ENCODE data around the gene ANAPC13.

The ANAPC13 gene, protein sequence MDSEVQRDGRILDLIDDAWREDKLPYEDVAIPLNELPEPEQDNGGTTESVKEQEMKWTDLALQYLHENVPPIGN

DNA sequence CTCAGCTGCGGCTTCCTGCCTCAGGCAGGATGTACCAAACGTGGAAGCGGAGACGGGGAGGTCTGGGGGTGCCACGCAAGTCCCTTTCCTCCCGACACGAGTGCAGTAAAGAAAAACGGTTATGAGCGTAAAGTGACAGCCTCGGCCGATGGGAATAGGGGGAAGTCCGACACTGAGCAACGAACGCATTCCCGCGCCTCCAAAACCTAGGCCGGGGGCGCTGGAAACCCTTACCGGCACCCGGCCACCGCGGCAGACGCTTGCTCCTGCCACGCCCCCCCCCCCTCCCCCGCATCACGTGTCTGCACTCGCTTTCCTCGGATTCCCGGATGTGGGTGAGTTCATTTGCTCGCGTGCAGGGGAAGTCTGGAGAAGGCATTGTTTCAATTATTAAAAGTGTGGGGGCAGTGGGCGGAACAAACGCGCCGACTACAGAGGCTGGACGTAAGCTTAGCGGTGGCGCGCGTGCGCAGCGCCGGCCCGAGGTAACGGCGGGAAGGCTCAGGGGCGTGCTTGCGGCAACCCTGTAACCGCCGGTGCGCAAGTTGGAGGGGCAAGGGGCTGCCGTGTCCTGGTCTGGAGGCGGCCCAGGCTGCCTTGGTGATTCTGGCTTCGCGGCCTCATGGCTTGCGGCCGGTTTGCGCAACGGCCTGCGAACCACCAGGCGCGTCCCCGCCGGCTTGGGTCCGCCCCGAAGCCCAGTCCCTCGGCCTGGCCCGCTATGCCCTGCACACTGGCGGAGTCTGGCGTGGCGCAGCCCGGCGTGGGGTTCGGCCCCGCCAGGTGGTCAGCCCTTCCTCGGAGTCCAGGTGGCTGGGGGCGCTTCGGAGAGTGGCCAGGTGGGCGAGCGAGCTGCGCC is at the start of gene ANAPC13, which contains the start of gene CEP63:
ANAPC13 (minus strand) TSS at position 268 of the 859 bp plus-strand sequence. CDS start 3,081 bp downstream, outside the sequence.
CEP63 (plus strand) TSS at position 340 of the 859 bp plus-strand sequence. CDS start 9,264 bp downstream, outside the sequence.
- H3K27ac ChIP-seq (ENCODE audit: low read length): peak within 1 kb of the TSS; percentile 97
- H3K9ac ChIP-seq (ENCODE audit: low read length in 2 of 2): peak within 1 kb of the TSS; percentile 91 to 99
- peaks cover 24% of the 10 kb centered on the region for H3K4me1 ChIP-seq (ENCODE audit: control insufficient read depth, insufficient read depth, low read length)
- H3K27me3 ChIP-seq (ENCODE audit: control insufficient read depth in 1 of 2, insufficient read depth in 2 of 2, low read length in 2 of 2): no peaks in the 10 kb centered on the region
- H3K4me3 ChIP-seq (ENCODE audit: low read length in 2 of 2): peak within 1 kb of the TSS; percentile 87 to 98
- H3K9me3 ChIP-seq (ENCODE audit: control insufficient read depth in 2 of 2, low read length in 2 of 2): no peaks in the 10 kb centered on the region
- H3K36me3 ChIP-seq (ENCODE audit: control insufficient read depth in 2 of 2, insufficient read depth in 2 of 2, low read length in 2 of 2): peaks cover 0 to 13% of the 10 kb centered on the region in 2 donors

DNA sequence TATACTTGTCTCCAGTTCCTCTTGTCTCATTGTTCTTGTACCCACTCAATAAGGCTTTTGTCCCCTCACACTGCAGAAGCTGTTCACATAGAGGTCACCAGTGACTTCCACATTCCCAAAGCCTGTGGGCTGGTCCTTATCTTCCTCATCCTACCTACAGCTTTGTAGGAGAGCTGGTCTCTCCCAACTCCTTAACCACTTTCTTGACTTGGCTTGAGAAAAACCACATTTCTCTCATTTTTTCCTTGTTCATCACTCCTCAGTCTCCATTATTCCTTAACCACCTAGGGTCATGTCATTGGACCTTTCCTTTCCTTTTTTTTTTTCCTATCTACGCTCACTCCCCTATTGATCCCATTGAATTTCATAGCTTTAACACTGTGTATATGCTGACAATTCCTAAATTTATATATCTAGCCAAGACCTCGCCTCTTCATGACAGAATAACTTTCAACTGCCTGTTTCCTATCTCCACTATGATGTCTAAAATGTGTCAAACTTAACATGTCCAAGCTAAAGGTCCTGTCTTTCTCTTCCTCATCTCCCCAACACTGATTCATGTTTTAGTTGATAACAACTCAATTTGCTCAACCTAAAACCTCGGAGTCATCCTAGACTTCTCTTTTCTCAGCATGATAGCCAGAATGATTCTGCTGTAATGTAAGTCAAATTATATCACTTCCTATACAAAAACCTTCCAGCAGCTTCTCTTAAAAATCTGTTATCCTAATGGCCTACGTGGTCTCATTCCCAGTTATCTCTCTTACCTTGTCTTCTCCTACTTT is 49.6 kb upstream of the ANAPC13 start:
- no peaks in the 10 kb centered on the region for H3K4me1 ChIP-seq (ENCODE audit: control insufficient read depth, insufficient read depth, low read length)
- no peak overlapping the region for H3K9ac ChIP-seq (ENCODE audit: low read length in 2 of 2)
- no peaks in the 10 kb centered on the region for H3K27me3 ChIP-seq (ENCODE audit: control insufficient read depth in 1 of 2, insufficient read depth in 2 of 2, low read length in 2 of 2)
- H3K9me3 ChIP-seq (ENCODE audit: control insufficient read depth in 2 of 2, low read length in 2 of 2): no peaks in the 10 kb centered on the region
- peaks cover 9 to 16% of the 10 kb centered on the region in 2 donors for H3K36me3 ChIP-seq (ENCODE audit: control insufficient read depth in 2 of 2, insufficient read depth in 2 of 2, low read length in 2 of 2)
- H3K4me3 ChIP-seq (ENCODE audit: low read length in 2 of 2): no peak overlapping the region
- H3K27ac ChIP-seq (ENCODE audit: low read length): no peak overlapping the region

DNA sequence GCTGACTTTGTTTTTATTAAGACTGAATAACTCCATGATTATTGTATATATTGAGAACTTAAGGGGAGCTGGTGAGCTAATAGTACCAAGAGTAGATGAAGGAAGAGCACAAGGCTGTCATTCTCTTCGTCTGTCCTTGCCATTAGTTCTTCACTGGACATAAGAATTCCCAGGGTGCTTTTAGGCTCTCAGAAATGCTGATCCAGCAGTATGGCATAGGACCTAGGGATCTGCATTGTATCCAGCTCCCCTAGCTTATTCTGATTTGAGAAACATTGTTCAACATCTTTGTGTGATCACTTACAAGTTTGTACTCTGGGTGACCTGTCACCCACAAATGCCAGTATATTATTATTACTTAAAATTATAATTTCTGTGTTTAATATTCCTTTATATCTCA is 47.7 kb upstream of the ANAPC13 start:
- H3K27ac ChIP-seq (ENCODE audit: low read length): no peak overlapping the region
- H3K27me3 ChIP-seq (ENCODE audit: control insufficient read depth in 1 of 2, insufficient read depth in 2 of 2, low read length in 2 of 2): no peaks in the 10 kb centered on the region
- no peak overlapping the region for H3K9ac ChIP-seq (ENCODE audit: low read length in 2 of 2)
- no peaks in the 10 kb centered on the region for H3K9me3 ChIP-seq (ENCODE audit: control insufficient read depth in 2 of 2, low read length in 2 of 2)
- H3K36me3 ChIP-seq (ENCODE audit: control insufficient read depth in 2 of 2, insufficient read depth in 2 of 2, low read length in 2 of 2): peaks cover 9 to 16% of the 10 kb centered on the region in 2 donors
- no peaks in the 10 kb centered on the region for H3K4me1 ChIP-seq (ENCODE audit: control insufficient read depth, insufficient read depth, low read length)
- no peak overlapping the region for H3K4me3 ChIP-seq (ENCODE audit: low read length in 2 of 2)

DNA sequence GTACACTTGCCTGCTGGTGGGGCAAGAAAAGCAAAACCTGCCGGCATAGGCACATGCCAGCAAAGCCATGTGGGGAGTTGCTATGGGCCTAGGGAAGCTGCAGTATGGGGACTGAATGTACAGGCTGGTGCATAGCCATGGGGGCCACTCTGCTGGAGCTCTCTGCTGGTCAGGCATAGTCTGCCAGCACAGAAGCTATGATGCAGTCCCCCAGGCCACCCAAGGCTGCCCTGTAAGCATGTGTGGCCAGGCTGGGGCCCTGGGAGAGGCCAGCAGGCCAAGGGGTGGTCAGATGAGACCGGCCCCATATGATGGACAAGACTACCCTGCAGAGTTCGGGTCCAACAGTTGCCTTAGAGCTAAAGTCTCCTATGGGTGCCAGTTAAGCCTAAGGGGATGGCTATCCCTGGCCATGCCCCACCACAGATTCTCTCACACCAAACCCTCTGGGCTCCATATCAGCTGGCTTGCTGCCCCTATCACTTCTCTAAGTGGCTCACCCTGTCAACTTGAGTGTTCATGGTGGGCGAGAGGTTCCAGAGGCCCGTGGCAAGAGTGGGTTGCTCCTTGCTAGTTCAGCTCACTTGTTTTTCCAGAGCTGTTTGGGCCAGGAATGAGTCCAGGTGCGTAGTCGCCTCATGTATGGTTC is 41.9 kb upstream of the ANAPC13 start:
- H3K27ac ChIP-seq (ENCODE audit: low read length): no peak overlapping the region
- H3K4me1 ChIP-seq (ENCODE audit: control insufficient read depth, insufficient read depth, low read length): no peaks in the 10 kb centered on the region
- H3K36me3 ChIP-seq (ENCODE audit: control insufficient read depth in 2 of 2, insufficient read depth in 2 of 2, low read length in 2 of 2): peaks cover 0 to 1% of the 10 kb centered on the region in 2 donors
- no peak overlapping the region for H3K4me3 ChIP-seq (ENCODE audit: low read length in 2 of 2)
- H3K27me3 ChIP-seq (ENCODE audit: control insufficient read depth in 1 of 2, insufficient read depth in 2 of 2, low read length in 2 of 2): no peaks in the 10 kb centered on the region
- peaks cover 0 to 12% of the 10 kb centered on the region in 2 donors for H3K9me3 ChIP-seq (ENCODE audit: control insufficient read depth in 2 of 2, low read length in 2 of 2)
- no peak overlapping the region for H3K9ac ChIP-seq (ENCODE audit: low read length in 2 of 2)

DNA sequence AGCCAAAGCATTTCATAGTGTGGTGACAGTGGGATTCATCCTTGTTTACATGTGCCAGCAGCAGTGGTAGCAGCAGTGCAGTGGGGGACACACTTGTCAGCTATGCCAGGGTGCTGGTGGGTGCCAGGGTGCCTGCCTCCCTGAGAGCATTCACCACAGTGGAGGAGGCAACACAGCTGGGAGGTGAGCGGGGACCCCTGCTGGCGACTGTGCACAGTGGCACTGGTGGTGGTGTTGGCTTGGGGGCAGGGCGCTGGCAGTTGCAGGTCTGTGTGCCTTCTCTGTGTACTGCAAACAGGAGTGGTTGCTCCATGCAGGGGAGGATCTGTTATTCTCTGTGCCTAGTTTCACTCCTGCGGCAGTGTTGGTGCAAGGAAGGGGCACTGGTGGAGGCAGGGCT is 41.3 kb upstream of the ANAPC13 start:
- Histone ChIP-seq H3K9ac (ENCODE audit: low read length in 2 of 2) (no peak overlapping the region), H3K27ac (ENCODE audit: low read length) (no peak overlapping the region), H3K4me1 (ENCODE audit: control insufficient read depth, insufficient read depth, low read length) (no peaks in the 10 kb centered on the region), H3K4me3 (ENCODE audit: low read length in 2 of 2) (no peak overlapping the region), H3K9me3 (ENCODE audit: control insufficient read depth in 2 of 2, low read length in 2 of 2) (peaks cover 0 to 12% of the 10 kb centered on the region in 2 donors), H3K27me3 (ENCODE audit: control insufficient read depth in 1 of 2, insufficient read depth in 2 of 2, low read length in 2 of 2) (no peaks in the 10 kb centered on the region), H3K36me3 (ENCODE audit: control insufficient read depth in 2 of 2, insufficient read depth in 2 of 2, low read length in 2 of 2) (peaks cover 0 to 4% of the 10 kb centered on the region in 2 donors)

DNA sequence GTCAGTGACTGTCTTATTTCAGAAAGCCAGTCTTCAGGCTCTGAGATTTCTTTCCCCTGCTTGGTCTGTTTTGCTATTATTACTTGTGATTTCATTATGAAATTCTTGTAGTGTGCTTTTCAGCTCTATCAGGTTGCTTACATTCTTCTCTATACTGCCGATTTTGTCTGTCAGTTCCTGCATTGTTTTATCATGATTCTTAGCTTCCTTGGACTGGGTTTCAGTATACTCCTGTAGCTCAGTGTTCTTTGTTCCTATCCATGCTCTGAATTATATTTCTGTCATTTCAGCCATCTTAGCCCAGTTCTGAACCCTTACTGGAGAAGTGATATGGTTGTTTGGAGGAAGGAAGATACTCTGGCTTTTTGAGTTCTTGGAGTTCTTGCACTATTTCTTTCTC is 40.5 kb upstream of the ANAPC13 start:
- H3K9me3 ChIP-seq (ENCODE audit: control insufficient read depth in 2 of 2, low read length in 2 of 2): peaks cover 0 to 12% of the 10 kb centered on the region in 2 donors
- peaks cover 0 to 4% of the 10 kb centered on the region in 2 donors for H3K36me3 ChIP-seq (ENCODE audit: control insufficient read depth in 2 of 2, insufficient read depth in 2 of 2, low read length in 2 of 2)
- H3K4me1 ChIP-seq (ENCODE audit: control insufficient read depth, insufficient read depth, low read length): no peaks in the 10 kb centered on the region
- no peak overlapping the region for H3K4me3 ChIP-seq (ENCODE audit: low read length in 2 of 2)
- H3K27ac ChIP-seq (ENCODE audit: low read length): no peak overlapping the region
- no peak overlapping the region for H3K9ac ChIP-seq (ENCODE audit: low read length in 2 of 2)
- H3K27me3 ChIP-seq (ENCODE audit: control insufficient read depth in 1 of 2, insufficient read depth in 2 of 2, low read length in 2 of 2): no peaks in the 10 kb centered on the region

DNA sequence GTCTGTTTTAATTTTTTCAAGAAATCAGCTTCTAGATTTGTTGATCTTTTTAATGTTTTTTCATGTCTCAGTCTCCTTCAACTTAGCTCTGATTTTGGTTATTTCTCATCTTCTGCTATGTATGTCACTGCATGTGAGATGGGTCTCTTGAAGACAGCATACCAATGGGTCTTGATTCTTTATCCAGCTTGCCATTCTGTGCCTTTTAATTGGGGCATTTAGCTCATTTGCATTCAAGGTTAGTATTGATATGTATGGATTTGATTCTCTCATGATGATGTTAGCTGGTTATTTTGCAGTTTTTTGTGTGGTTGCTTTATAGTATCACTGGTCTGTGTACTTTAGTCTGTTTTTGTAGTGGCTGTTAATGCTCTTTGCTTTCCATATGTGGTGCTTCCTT is 39.5 kb upstream of the ANAPC13 start:
- peaks cover 0 to 4% of the 10 kb centered on the region in 2 donors for H3K36me3 ChIP-seq (ENCODE audit: control insufficient read depth in 2 of 2, insufficient read depth in 2 of 2, low read length in 2 of 2)
- H3K4me1 ChIP-seq (ENCODE audit: control insufficient read depth, insufficient read depth, low read length): no peaks in the 10 kb centered on the region
- no peak overlapping the region for H3K9ac ChIP-seq (ENCODE audit: low read length in 2 of 2)
- no peak overlapping the region for H3K4me3 ChIP-seq (ENCODE audit: low read length in 2 of 2)
- H3K27ac ChIP-seq (ENCODE audit: low read length): no peak overlapping the region
- no peaks in the 10 kb centered on the region for H3K27me3 ChIP-seq (ENCODE audit: control insufficient read depth in 1 of 2, insufficient read depth in 2 of 2, low read length in 2 of 2)
- peaks cover 0 to 12% of the 10 kb centered on the region in 2 donors for H3K9me3 ChIP-seq (ENCODE audit: control insufficient read depth in 2 of 2, low read length in 2 of 2)

DNA sequence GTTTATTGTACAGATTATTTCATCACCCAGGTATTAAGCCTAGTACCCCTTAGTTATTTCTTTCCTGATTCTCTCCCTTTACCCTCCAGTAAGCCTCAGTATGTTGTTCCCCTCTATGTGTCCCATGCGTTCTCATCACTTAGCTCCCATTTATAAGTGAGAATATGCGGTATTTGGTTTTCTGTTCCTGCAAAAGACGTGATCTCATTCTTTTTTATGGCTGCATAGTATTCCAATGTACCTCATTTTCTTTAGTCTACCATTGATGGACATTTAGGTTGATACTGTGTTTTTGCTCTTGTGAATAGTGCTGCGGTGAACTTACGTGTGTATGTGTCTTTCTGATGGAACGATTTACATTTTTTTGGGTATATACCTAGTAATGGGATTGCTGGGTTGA is 36.8 kb upstream of the ANAPC13 start:
- Histone ChIP-seq H3K4me3 (ENCODE audit: low read length in 2 of 2) (no peak overlapping the region), H3K9ac (ENCODE audit: low read length in 2 of 2) (no peak overlapping the region), H3K4me1 (ENCODE audit: control insufficient read depth, insufficient read depth, low read length) (no peaks in the 10 kb centered on the region), H3K36me3 (ENCODE audit: control insufficient read depth in 2 of 2, insufficient read depth in 2 of 2, low read length in 2 of 2) (peaks cover 0 to 6% of the 10 kb centered on the region in 2 donors), H3K27ac (ENCODE audit: low read length) (no peak overlapping the region), H3K27me3 (ENCODE audit: control insufficient read depth in 1 of 2, insufficient read depth in 2 of 2, low read length in 2 of 2) (no peaks in the 10 kb centered on the region), H3K9me3 (ENCODE audit: control insufficient read depth in 2 of 2, low read length in 2 of 2) (peaks cover 0 to 12% of the 10 kb centered on the region in 2 donors)

DNA sequence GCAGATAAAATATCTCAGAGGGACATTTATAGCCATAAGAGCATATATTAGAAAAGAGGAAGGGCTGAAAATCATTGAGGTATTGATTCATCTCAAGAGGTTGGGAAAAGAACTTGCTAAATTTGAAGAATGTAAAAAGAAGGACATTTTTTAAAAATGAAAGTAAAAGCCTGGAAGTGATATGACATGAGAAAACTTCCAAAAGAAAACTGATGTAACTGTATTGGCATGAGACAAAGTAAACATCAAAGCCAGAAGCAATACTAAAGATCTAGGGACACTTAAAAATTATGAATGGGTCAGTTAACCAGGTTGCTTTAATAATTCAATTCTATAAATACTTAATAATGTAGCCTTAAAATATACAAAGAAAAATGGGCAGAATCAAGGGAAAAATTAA is 32.0 kb upstream of the ANAPC13 start:
- H3K4me3 ChIP-seq (ENCODE audit: low read length in 2 of 2): no peak overlapping the region
- H3K4me1 ChIP-seq (ENCODE audit: control insufficient read depth, insufficient read depth, low read length): no peaks in the 10 kb centered on the region
- H3K27me3 ChIP-seq (ENCODE audit: control insufficient read depth in 1 of 2, insufficient read depth in 2 of 2, low read length in 2 of 2): no peaks in the 10 kb centered on the region
- no peak overlapping the region for H3K27ac ChIP-seq (ENCODE audit: low read length)
- H3K9me3 ChIP-seq (ENCODE audit: control insufficient read depth in 2 of 2, low read length in 2 of 2): no peaks in the 10 kb centered on the region
- no peak overlapping the region for H3K9ac ChIP-seq (ENCODE audit: low read length in 2 of 2)
- H3K36me3 ChIP-seq (ENCODE audit: control insufficient read depth in 2 of 2, insufficient read depth in 2 of 2, low read length in 2 of 2): peaks cover 0 to 6% of the 10 kb centered on the region in 2 donors

DNA sequence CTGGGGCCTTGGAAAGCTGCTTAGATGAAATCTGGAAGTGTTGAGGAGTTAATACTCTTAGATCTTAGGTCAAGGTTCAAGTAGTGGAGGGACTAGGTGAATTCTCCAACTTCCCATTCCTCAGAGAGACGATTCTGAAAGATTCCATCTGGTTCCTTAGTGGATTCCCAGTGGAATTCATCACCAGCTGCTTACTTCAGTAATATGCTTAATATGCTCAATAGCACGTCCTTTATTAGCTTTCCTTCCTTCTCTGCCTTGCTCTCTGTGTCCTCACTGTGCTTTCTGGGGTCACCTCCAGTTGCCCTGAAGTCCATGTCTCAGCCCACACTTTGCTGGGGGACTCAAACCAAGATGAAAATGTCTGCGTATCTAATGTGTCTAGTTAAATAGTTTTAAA is 31.1 kb upstream of the ANAPC13 start:
- peaks cover 2 to 3% of the 10 kb centered on the region in 2 donors for H3K36me3 ChIP-seq (ENCODE audit: control insufficient read depth in 2 of 2, insufficient read depth in 2 of 2, low read length in 2 of 2)
- H3K9me3 ChIP-seq (ENCODE audit: control insufficient read depth in 2 of 2, low read length in 2 of 2): no peaks in the 10 kb centered on the region
- no peaks in the 10 kb centered on the region for H3K27me3 ChIP-seq (ENCODE audit: control insufficient read depth in 1 of 2, insufficient read depth in 2 of 2, low read length in 2 of 2)
- no peak overlapping the region for H3K9ac ChIP-seq (ENCODE audit: low read length in 2 of 2)
- no peaks in the 10 kb centered on the region for H3K4me1 ChIP-seq (ENCODE audit: control insufficient read depth, insufficient read depth, low read length)
- H3K4me3 ChIP-seq (ENCODE audit: low read length in 2 of 2): no peak overlapping the region
- H3K27ac ChIP-seq (ENCODE audit: low read length): no peak overlapping the region

Data from stomach smooth muscle (tissue), 2 donors.